HCT116 (cell line): Measurements from ENCODE around the gene KHK. TPM values are rescaled to one million over a fixed set of nuclear protein-coding genes. Genes with fewer than 3 reads are reported as not detected.

Experiments used
- ATAC-seq: fragments of 200-7000 bp; cut with Tn5 transposase; 2 replicates; pipeline ENCODE4 v1.9.1; 2020; ENCODE audit warnings: mild to moderate bottlenecking, moderate library complexity
- BruUV-seq: library from RNA; stranded (reverse); fragments of 400-500 nt; replicated peaks from 2 replicates; lab custom pipeline; 2021; lab: Mats Ljungman, UMichigan
- CTCF ChIA-PET: fragments of 300-600 bp; sonication (Branson Sonifier 250); formaldehyde crosslinking; loops from one replicate; lab custom pipeline; 2021; ENCODE audit warnings: antibody characterized with exemption; lab: Charles Lee
- POLR2A ChIA-PET: fragments of 300-600, 350-600 bp; sonication (Branson Sonifier 250); formaldehyde crosslinking; loops from one replicate; lab custom pipeline; 2021; ENCODE audit warnings: antibody characterized with exemption; lab: Charles Lee
- RAD21 ChIA-PET, 2 experiments: fragments of 300-600 bp; sonication (Branson Sonifier 250); formaldehyde crosslinking; loops; one replicate each; lab custom pipeline; 2023; ENCODE audit warnings: low total read pairs in 2 of 2; ENCODE audit not compliant: uncharacterized antibody in 2 of 2, unreplicated experiment in 2 of 2, low non-redundant PET in 1 of 2; lab: Charles Lee
- DNase-seq: peaks from one replicate; pipeline ENCODE4 v3.0.0-alpha.2; 2010; ENCODE audit warnings: low read depth, low spot score
- H2AFZ ChIP-seq: fragments of 200-600 bp; shearing (Covaris generic), sonication (generic); 2 replicates; pipeline ENCODE4 v1.6.1; 2017; ENCODE audit warnings: low read depth, mixed run types, mixed read lengths, antibody characterized with exemption, low read length; ENCODE audit not compliant: poor library complexity, severe bottlenecking
- H3K27ac ChIP-seq: 2 replicates; pipeline ENCODE4 v1.5.1; 2012; ENCODE audit warnings: low read depth, low read length
- H3K27me3 ChIP-seq: fragments of 200-600 bp; sonication (generic); 2 replicates; pipeline ENCODE4 v1.6.1; 2016; ENCODE audit warnings: mixed run types, low read length, mixed read lengths; ENCODE audit not compliant: insufficient read depth
- H3K36me3 ChIP-seq, 2 experiments: fragments of 200-500 bp in 1 of 2; fragments of 200-600 bp in 1 of 2; sonication (Bioruptor generic) in 1 of 2; sonication (generic) in 1 of 2; 2 replicates each; pipeline versions ENCODE4 v1.5.1 to v1.6.1; 2014 to 2016; ENCODE audit warnings: low read length in 2 of 2, inconsistent platforms in 1 of 2, mixed read lengths in 1 of 2, mixed run types in 1 of 2; ENCODE audit not compliant: insufficient read depth in 2 of 2, control insufficient read depth in 1 of 2
- H3K4me1 ChIP-seq, 2 experiments: fragments of 200-600 bp in 1 of 2; sonication (generic) in 1 of 2; 2 replicates each; pipeline versions ENCODE4 v1.5.1 to v1.6.1; 2012 to 2017; ENCODE audit warnings: low read length in 2 of 2, inconsistent platforms in 1 of 2, mild to moderate bottlenecking in 1 of 2, mixed read lengths in 1 of 2, mixed run types in 1 of 2, moderate library complexity in 1 of 2; ENCODE audit not compliant: insufficient read depth in 2 of 2, control insufficient read depth in 1 of 2
- H3K4me2 ChIP-seq: fragments of 200-600 bp; sonication (generic); 2 replicates; pipeline ENCODE4 v1.6.1; 2017; ENCODE audit warnings: mixed run types, low read length, mixed read lengths
- H3K4me3 ChIP-seq, 2 experiments: fragments of 200-600 bp in 1 of 2; sonication (generic) in 1 of 2; replicated peaks in 1 of 2; 2 replicates each; pipeline ENCODE4 v1.5.1; 2011 to 2016; ENCODE audit warnings: low read length in 2 of 2, control low read depth in 1 of 2, low read depth in 1 of 2, mild to moderate bottlenecking in 1 of 2, mixed read lengths in 1 of 2, mixed run types in 1 of 2
- H3K79me2 ChIP-seq: fragments of 200-600 bp; sonication (generic); 2 replicates; pipeline ENCODE4 v1.6.1; 2017; ENCODE audit warnings: mild to moderate bottlenecking, mixed run types, low read length, moderate library complexity, mixed read lengths; ENCODE audit not compliant: insufficient read depth
- H3K9ac ChIP-seq: fragments of 200-600 bp; sonication (generic); 2 replicates; pipeline ENCODE4 v1.6.1; 2016; ENCODE audit warnings: low read length, mixed read lengths
- H3K9me2 ChIP-seq: fragments of 200-600 bp; sonication (generic), shearing (Covaris generic); 2 replicates; pipeline ENCODE4 v1.6.1; 2017; ENCODE audit warnings: mixed run types, mild to moderate bottlenecking, moderate library complexity; ENCODE audit not compliant: insufficient read depth
- H3K9me3 ChIP-seq, 2 experiments: fragments of 200-500 bp in 1 of 2; fragments of 200-600 bp in 1 of 2; sonication (Bioruptor generic) in 1 of 2; sonication (generic) in 1 of 2; 2 replicates each; pipeline ENCODE4 v1.6.1; 2014 to 2017; ENCODE audit warnings: low read length in 2 of 2, mixed read lengths in 2 of 2, inconsistent platforms in 1 of 2, low read depth in 1 of 2, mild to moderate bottlenecking in 1 of 2, mixed run types in 1 of 2, moderate library complexity in 1 of 2; ENCODE audit not compliant: control insufficient read depth in 1 of 2, insufficient read depth in 1 of 2
- H4K20me1 ChIP-seq: fragments of 200-600 bp; sonication (generic), shearing (Covaris generic); 2 replicates; pipeline ENCODE4 v1.6.1; 2017; ENCODE audit warnings: mixed run types, mild to moderate bottlenecking, moderate library complexity; ENCODE audit not compliant: insufficient read depth
- ATF3 ChIP-seq: IDR thresholded peaks from 2 replicates; pipeline ENCODE4 v1.6.1; 2012
- CBX3 ChIP-seq: IDR thresholded peaks from 2 replicates; pipeline ENCODE4 v1.6.1; 2012; ENCODE audit warnings: low read depth
- CEBPB ChIP-seq: IDR thresholded peaks from 2 replicates; pipeline ENCODE4 v1.6.1; 2012; ENCODE audit warnings: low read depth
- EZH2 ChIP-seq: fragments of 200-600 bp; sonication (generic); IDR thresholded peaks from 2 replicates; pipeline ENCODE4 v1.6.1; 2017; ENCODE audit warnings: antibody characterized with exemption, mixed run types
- FOSL1 ChIP-seq: IDR thresholded peaks from 2 replicates; pipeline ENCODE4 v1.6.1; 2012; ENCODE audit warnings: low read depth
- JUND ChIP-seq: IDR thresholded peaks from 2 replicates; pipeline ENCODE4 v1.6.1; 2012
- MAX ChIP-seq: IDR thresholded peaks from 2 replicates; pipeline ENCODE4 v1.6.1; 2012
- POLR2A ChIP-seq: IDR thresholded peaks from 2 replicates; pipeline ENCODE4 v1.7.0; 2011; ENCODE audit warnings: borderline replicate concordance; ENCODE audit not compliant: insufficient read depth, insufficient read length; ENCODE audit errors: extremely low read depth
- POLR2AphosphoS5 ChIP-seq: IDR thresholded peaks from 2 replicates; pipeline ENCODE4 v1.6.1; 2011; ENCODE audit warnings: mild to moderate bottlenecking, low read depth, low read length, moderate library complexity
- SIN3A ChIP-seq: IDR thresholded peaks from 2 replicates; pipeline ENCODE4 v1.6.1; 2012; ENCODE audit warnings: low read depth
- SRF ChIP-seq: IDR thresholded peaks from 2 replicates; pipeline ENCODE4 v1.6.1; 2012; ENCODE audit warnings: low read depth
- TCF7L2 ChIP-seq: IDR thresholded peaks from 2 replicates; pipeline ENCODE4 v1.7.0; 2011; ENCODE audit warnings: borderline replicate concordance, inconsistent platforms; ENCODE audit not compliant: insufficient read depth, insufficient read length; ENCODE audit errors: extremely low read depth
- YY1 ChIP-seq: IDR thresholded peaks from 2 replicates; pipeline ENCODE4 v1.6.1; 2011; ENCODE audit warnings: low read length, low read depth, moderate library complexity, mild to moderate bottlenecking; ENCODE audit not compliant: insufficient replicate concordance; ENCODE audit errors: extremely low read depth
- ZBTB33 ChIP-seq: IDR thresholded peaks from 2 replicates; pipeline ENCODE4 v1.6.1; 2011; ENCODE audit warnings: mild to moderate bottlenecking, low read length, moderate library complexity; ENCODE audit not compliant: insufficient replicate concordance; ENCODE audit errors: extremely low read depth
- ZFX ChIP-seq: fragments of 450-650 bp; IDR thresholded peaks from 2 replicates; pipeline ENCODE4 v1.6.1; 2017
- ZNF274 ChIP-seq: fragments of 200-500 bp; sonication (Bioruptor generic); IDR thresholded peaks from 2 replicates; pipeline ENCODE4 v1.6.1; 2014; ENCODE audit warnings: mild to moderate bottlenecking, low read depth, low read length, inconsistent platforms
- intact Hi-C: fragments of 100-400 bp; cut with micrococcal nuclease; formaldehyde crosslinking; loops from 2 replicates; pipeline ENCODE4 v1.10.0; 2022
- total RNA-seq: library from RNA; stranded (reverse); gene quantifications from one replicate; pipeline ENCODE4 v1.2.1, GENCODE V29; 2021; ENCODE audit not compliant: unreplicated experiment
- TF ChIP-seq, protein P1 (sequence below): IDR thresholded peaks from 2 replicates; pipeline ENCODE4 v1.6.1; 2012; ENCODE audit warnings: low read depth
- TF ChIP-seq, protein P2 (sequence below), 3 experiments: fragments of 200-600 bp in 1 of 3; sonication (generic) in 1 of 3; IDR thresholded peaks in 2 of 3; conservative IDR thresholded peaks in 1 of 3; 2 replicates each; pipeline ENCODE4 v1.5.1; 2012 to 2017; ENCODE audit warnings: low read depth in 2 of 3, low read length in 2 of 3, antibody characterized with exemption in 1 of 3, borderline replicate concordance in 1 of 3, control low read depth in 1 of 3, mild to moderate bottlenecking in 1 of 3, mixed read lengths in 1 of 3, mixed run types in 1 of 3, moderate library complexity in 1 of 3; ENCODE audit not compliant: insufficient read depth in 1 of 3

The KHK gene
- total RNA-seq, 1 experiment from 2014 or later = 6.7 TPM

DNA sequence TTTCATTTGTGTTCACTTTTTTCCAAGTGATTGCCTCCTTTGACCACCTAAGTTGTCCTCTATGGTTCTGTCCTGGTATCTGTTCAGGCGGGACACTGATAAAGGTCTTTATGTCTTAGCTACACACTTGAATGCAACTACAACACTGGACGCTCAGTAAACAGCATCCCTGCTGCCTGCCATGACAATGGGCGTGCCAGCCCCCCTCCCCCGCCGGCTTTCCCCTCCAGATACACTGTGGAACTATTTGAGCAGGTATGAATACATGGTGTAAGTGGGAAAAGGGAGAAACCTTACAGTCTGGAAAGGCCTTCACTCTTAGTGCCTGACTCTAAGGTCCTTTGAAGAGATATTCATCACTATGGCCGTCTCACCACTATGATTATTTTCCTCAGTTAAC, 29.4 kb upstream of the KHK start:
- Histone ChIP-seq H3K4me2 (no peak overlapping the region), H4K20me1 (no peaks in the 10 kb centered on the region), H3K9me2 (no peaks in the 10 kb centered on the region), H3K27ac (no peak overlapping the region), H3K9me3 (no peaks in the 10 kb centered on the region), H3K4me3 (no peak overlapping the region), H3K4me1 (peaks cover 3 to 4% of the 10 kb centered on the region in 2 experiments), H2AFZ (no peak overlapping the region), H3K27me3 (no peaks in the 10 kb centered on the region), H3K79me2 (no peaks in the 10 kb centered on the region), H3K9ac (no peak overlapping the region), H3K36me3 (peaks cover 9 to 17% of the 10 kb centered on the region in 2 experiments; a peak in 2 of 4 replicates)
- no peak for ATAC-seq
- intact Hi-C loops = no loop called here
- TF ChIP-seq ZFX (no peak), POLR2A (no peak), CBX3 (no peak), ZBTB33 (no peak), SRF (no peak), CEBPB (no peak), FOSL1 (no peak), ATF3 (no peak), SIN3A (no peak), EZH2 (no peak), TCF7L2 (no peak), POLR2AphosphoS5 (no peak), MAX (no peak), JUND (no peak), YY1 (no peak), ZNF274 (no peak)
- TF ChIP-seq, protein P1, sequence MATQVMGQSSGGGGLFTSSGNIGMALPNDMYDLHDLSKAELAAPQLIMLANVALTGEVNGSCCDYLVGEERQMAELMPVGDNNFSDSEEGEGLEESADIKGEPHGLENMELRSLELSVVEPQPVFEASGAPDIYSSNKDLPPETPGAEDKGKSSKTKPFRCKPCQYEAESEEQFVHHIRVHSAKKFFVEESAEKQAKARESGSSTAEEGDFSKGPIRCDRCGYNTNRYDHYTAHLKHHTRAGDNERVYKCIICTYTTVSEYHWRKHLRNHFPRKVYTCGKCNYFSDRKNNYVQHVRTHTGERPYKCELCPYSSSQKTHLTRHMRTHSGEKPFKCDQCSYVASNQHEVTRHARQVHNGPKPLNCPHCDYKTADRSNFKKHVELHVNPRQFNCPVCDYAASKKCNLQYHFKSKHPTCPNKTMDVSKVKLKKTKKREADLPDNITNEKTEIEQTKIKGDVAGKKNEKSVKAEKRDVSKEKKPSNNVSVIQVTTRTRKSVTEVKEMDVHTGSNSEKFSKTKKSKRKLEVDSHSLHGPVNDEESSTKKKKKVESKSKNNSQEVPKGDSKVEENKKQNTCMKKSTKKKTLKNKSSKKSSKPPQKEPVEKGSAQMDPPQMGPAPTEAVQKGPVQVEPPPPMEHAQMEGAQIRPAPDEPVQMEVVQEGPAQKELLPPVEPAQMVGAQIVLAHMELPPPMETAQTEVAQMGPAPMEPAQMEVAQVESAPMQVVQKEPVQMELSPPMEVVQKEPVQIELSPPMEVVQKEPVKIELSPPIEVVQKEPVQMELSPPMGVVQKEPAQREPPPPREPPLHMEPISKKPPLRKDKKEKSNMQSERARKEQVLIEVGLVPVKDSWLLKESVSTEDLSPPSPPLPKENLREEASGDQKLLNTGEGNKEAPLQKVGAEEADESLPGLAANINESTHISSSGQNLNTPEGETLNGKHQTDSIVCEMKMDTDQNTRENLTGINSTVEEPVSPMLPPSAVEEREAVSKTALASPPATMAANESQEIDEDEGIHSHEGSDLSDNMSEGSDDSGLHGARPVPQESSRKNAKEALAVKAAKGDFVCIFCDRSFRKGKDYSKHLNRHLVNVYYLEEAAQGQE = no peak
- TF ChIP-seq, protein P2, sequence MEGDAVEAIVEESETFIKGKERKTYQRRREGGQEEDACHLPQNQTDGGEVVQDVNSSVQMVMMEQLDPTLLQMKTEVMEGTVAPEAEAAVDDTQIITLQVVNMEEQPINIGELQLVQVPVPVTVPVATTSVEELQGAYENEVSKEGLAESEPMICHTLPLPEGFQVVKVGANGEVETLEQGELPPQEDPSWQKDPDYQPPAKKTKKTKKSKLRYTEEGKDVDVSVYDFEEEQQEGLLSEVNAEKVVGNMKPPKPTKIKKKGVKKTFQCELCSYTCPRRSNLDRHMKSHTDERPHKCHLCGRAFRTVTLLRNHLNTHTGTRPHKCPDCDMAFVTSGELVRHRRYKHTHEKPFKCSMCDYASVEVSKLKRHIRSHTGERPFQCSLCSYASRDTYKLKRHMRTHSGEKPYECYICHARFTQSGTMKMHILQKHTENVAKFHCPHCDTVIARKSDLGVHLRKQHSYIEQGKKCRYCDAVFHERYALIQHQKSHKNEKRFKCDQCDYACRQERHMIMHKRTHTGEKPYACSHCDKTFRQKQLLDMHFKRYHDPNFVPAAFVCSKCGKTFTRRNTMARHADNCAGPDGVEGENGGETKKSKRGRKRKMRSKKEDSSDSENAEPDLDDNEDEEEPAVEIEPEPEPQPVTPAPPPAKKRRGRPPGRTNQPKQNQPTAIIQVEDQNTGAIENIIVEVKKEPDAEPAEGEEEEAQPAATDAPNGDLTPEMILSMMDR (IDR thresholded peaks at IDR 0.05 in 2 of 3, conservative IDR thresholded peaks at IDR 0.05 in 1 of 3; ENCODE audit: borderline replicate concordance in 1 of 3, insufficient read depth in 1 of 3, low read depth in 2 of 3, low read length in 2 of 3) = no peak
- ChIA-PET RAD21 (no interaction called here), POLR2A (no interaction called here), CTCF (no interaction called here)
- BruUV-seq = no TSS peak
- DNase-seq = no peak
